Measurements from ENCODE around the gene KIRREL1. TPM values are rescaled to one million over a fixed set of nuclear protein-coding genes. Genes with fewer than 3 reads are reported as not detected.
A peak's percentile ranks its signal among the peaks of the same experiment; 100 is the strongest.

KIRREL1 gene
- polyA plus RNA-seq, 1 donor (not counting 4 experiments of a cell fraction or from before 2014, with no cell fraction given), result 19.7 TPM

GRCh38 chr1:158084747-158085146 lies 91.3 kb downstream of the KIRREL1 start:
- Histone ChIP-seq H4K20me1 (ENCODE audit: control insufficient read depth, extremely low read depth, insufficient read depth, low read length) (no peaks in the 10 kb centered on the region), H3K4me1 (ENCODE audit: control insufficient read depth, extremely low read depth, insufficient read depth, low read length) (no peaks in the 10 kb centered on the region), H3K9me1 (ENCODE audit: control insufficient read depth, extremely low read depth, insufficient read depth, low read length) (no peaks in the 10 kb centered on the region), H3K9me3 (ENCODE audit: control insufficient read depth, low read depth, low read length) (no peaks in the 10 kb centered on the region), H3K36me3 (ENCODE audit: control insufficient read depth in 2 of 2, extremely low read depth in 1 of 2, insufficient read depth in 2 of 2, low read length in 2 of 2) (peaks cover 47 to 57% of the 10 kb centered on the region in 2 experiments), H3K4me3 (ENCODE audit: control insufficient read depth in 2 of 3, extremely low read depth in 1 of 3, insufficient read depth in 2 of 3, low read depth in 1 of 3, low read length in 3 of 3) (no peak overlapping the region), H2AFZ (ENCODE audit: control insufficient read depth, low read length) (no peak overlapping the region), H3K27me3 (ENCODE audit: control insufficient read depth, extremely low read depth, insufficient read depth, low read length) (no peaks in the 10 kb centered on the region), H3K79me2 (ENCODE audit: control insufficient read depth, insufficient read depth, low read length) (no peaks in the 10 kb centered on the region), H3K4me2 (ENCODE audit: control insufficient read depth, extremely low read depth, insufficient read depth, low read depth, low read length) (no peak overlapping the region), H3K9ac (ENCODE audit: control insufficient read depth, extremely low read depth, insufficient read depth, low read length) (no peak overlapping the region), H3K27ac (ENCODE audit: control insufficient read depth, insufficient read depth, low read length) (no peak overlapping the region)
- FAIRE-seq, result no peak
- TF ChIP-seq CTCF (optimal IDR thresholded peaks at IDR 0.05 in 1 of 3, IDR thresholded peaks at IDR 0.05 in 1 of 3, conservative IDR thresholded peaks at IDR 0.05 in 1 of 3; ENCODE audit: extremely low read depth in 1 of 3, insufficient read depth in 2 of 3, low read length in 3 of 3) (no peak), EZH2 (IDR thresholded peaks at IDR 0.05; ENCODE audit: low read length) (no peak)
- dilution Hi-C loops (cut with MboI; ENCODE audit: extremely low pct_ligation_motif_present, low sequenced_read_pairs), result no loop called here
- no peak for DNase-seq (ENCODE audit: low read depth, low spot score)

GRCh38 chr1:158087320-158087927 lies 94.0 kb downstream of the KIRREL1 start:
- H3K79me2 ChIP-seq (ENCODE audit: control insufficient read depth, insufficient read depth, low read length), result no peaks in the 10 kb centered on the region
- no peak overlapping the region for H3K4me3 ChIP-seq (ENCODE audit: control insufficient read depth in 2 of 3, extremely low read depth in 1 of 3, insufficient read depth in 2 of 3, low read depth in 1 of 3, low read length in 3 of 3)
- DNase-seq (ENCODE audit: low read depth, low spot score), result no peak
- no peaks in the 10 kb centered on the region for H3K27me3 ChIP-seq (ENCODE audit: control insufficient read depth, extremely low read depth, insufficient read depth, low read length)
- H3K4me2 ChIP-seq (ENCODE audit: control insufficient read depth, extremely low read depth, insufficient read depth, low read depth, low read length), result no peak overlapping the region
- no peak overlapping the region for H3K27ac ChIP-seq (ENCODE audit: control insufficient read depth, insufficient read depth, low read length)
- FAIRE-seq, result peak; percentile 43
- no peaks in the 10 kb centered on the region for H3K9me3 ChIP-seq (ENCODE audit: control insufficient read depth, low read depth, low read length)
- H3K4me1 ChIP-seq (ENCODE audit: control insufficient read depth, extremely low read depth, insufficient read depth, low read length), result no peaks in the 10 kb centered on the region
- no peaks in the 10 kb centered on the region for H4K20me1 ChIP-seq (ENCODE audit: control insufficient read depth, extremely low read depth, insufficient read depth, low read length)
- dilution Hi-C loops (cut with MboI; ENCODE audit: extremely low pct_ligation_motif_present, low sequenced_read_pairs), result no loop called here
- TF ChIP-seq EZH2 (IDR thresholded peaks at IDR 0.05; ENCODE audit: low read length), result no peak
- TF ChIP-seq CTCF (optimal IDR thresholded peaks at IDR 0.05 in 1 of 3, IDR thresholded peaks at IDR 0.05 in 1 of 3, conservative IDR thresholded peaks at IDR 0.05 in 1 of 3; ENCODE audit: extremely low read depth in 1 of 3, insufficient read depth in 2 of 3, low read length in 3 of 3), result peak; percentile 86 to 93 (median 88)
- no peaks in the 10 kb centered on the region for H3K9me1 ChIP-seq (ENCODE audit: control insufficient read depth, extremely low read depth, insufficient read depth, low read length)
- no peak overlapping the region for H2AFZ ChIP-seq (ENCODE audit: control insufficient read depth, low read length)
- H3K36me3 ChIP-seq (ENCODE audit: control insufficient read depth in 2 of 2, extremely low read depth in 1 of 2, insufficient read depth in 2 of 2, low read length in 2 of 2), result peaks cover 52 to 56% of the 10 kb centered on the region in 2 experiments
- H3K9ac ChIP-seq (ENCODE audit: control insufficient read depth, extremely low read depth, insufficient read depth, low read length), result no peak overlapping the region

Measured in keratinocyte (primary cell).